Measurements from ENCODE around the gene USP6NL. TPM values are rescaled to one million over a fixed set of nuclear protein-coding genes. Genes with fewer than 3 reads are reported as not detected.

USP6NL gene
- total RNA-seq, 4 donors from 2014 or later = 13.2 to 24.6 (median 19.4) TPM

DNA sequence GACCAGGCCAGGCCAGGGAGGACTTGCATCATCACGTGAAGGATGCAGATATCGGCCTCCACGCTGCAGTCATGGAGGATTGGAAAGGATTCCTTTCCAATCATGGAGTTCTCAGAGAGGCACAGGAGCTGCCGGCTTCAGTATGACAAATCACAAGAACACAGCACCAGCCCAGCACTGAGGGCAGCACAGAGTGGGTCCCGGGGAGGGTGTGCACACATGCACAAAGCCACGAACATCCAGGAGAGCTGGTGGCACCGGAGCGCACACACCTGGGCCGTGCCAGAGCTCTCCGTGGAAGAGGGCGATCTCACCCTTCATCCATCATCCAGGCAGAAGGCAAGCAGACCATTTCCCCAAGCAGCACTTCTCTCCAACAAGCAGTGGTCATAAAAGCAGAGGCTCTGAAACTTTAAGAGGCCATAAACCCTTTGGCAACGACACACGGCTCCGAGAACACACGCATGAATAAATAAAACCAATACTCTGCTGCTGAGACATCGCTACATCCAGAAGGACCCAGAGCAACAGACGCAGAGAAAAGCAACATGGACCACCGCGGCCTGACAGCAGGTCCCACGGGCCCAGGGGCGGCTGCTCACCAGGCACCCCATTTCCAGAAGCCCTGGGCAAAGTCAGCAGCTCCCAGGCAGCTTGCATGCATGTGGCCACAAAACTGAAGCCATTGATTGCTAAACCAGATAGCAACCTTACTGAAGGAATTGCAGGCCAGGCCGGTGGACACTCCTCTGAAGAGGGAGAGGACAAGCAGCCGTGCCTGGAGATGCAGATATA lies 180.8 kb downstream of the USP6NL start:
- TF ChIP-seq, protein P1, sequence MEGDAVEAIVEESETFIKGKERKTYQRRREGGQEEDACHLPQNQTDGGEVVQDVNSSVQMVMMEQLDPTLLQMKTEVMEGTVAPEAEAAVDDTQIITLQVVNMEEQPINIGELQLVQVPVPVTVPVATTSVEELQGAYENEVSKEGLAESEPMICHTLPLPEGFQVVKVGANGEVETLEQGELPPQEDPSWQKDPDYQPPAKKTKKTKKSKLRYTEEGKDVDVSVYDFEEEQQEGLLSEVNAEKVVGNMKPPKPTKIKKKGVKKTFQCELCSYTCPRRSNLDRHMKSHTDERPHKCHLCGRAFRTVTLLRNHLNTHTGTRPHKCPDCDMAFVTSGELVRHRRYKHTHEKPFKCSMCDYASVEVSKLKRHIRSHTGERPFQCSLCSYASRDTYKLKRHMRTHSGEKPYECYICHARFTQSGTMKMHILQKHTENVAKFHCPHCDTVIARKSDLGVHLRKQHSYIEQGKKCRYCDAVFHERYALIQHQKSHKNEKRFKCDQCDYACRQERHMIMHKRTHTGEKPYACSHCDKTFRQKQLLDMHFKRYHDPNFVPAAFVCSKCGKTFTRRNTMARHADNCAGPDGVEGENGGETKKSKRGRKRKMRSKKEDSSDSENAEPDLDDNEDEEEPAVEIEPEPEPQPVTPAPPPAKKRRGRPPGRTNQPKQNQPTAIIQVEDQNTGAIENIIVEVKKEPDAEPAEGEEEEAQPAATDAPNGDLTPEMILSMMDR (IDR thresholded peaks at IDR 0.05; ENCODE audit: low read depth) = no peak

- TF ChIP-seq, protein P1 (IDR thresholded peaks at IDR 0.05; ENCODE audit: low read depth) = no peak
These were observed 181.9 kb downstream of the USP6NL start for GRCh38 chr10:11429439-11430052.

- TF ChIP-seq, protein P1 (IDR thresholded peaks at IDR 0.05; ENCODE audit: low read depth) = no peak
These were observed 185.8 kb downstream of the USP6NL start for GRCh38 chr10:11425676-11426075.

GRCh38 chr10:11425296-11425610 lies 186.2 kb downstream of the USP6NL start:
- TF ChIP-seq, protein P1 (IDR thresholded peaks at IDR 0.05; ENCODE audit: low read depth) = no peak

- TF ChIP-seq, protein P1 (IDR thresholded peaks at IDR 0.05; ENCODE audit: low read depth) = no peak
These were observed 186.8 kb downstream of the USP6NL start for GRCh38 chr10:11424456-11425295.

GRCh38 chr10:11416974-11417373 lies 194.5 kb downstream of the USP6NL start:
- TF ChIP-seq, protein P1 (IDR thresholded peaks at IDR 0.05; ENCODE audit: low read depth) = no peak

GRCh38 chr10:11415095-11415494 lies 196.4 kb downstream of the USP6NL start:
- TF ChIP-seq, protein P1 (IDR thresholded peaks at IDR 0.05; ENCODE audit: low read depth) = no peak
